ENCODE results near the gene PHLDB3.

- TF ChIP-seq, protein P1, sequence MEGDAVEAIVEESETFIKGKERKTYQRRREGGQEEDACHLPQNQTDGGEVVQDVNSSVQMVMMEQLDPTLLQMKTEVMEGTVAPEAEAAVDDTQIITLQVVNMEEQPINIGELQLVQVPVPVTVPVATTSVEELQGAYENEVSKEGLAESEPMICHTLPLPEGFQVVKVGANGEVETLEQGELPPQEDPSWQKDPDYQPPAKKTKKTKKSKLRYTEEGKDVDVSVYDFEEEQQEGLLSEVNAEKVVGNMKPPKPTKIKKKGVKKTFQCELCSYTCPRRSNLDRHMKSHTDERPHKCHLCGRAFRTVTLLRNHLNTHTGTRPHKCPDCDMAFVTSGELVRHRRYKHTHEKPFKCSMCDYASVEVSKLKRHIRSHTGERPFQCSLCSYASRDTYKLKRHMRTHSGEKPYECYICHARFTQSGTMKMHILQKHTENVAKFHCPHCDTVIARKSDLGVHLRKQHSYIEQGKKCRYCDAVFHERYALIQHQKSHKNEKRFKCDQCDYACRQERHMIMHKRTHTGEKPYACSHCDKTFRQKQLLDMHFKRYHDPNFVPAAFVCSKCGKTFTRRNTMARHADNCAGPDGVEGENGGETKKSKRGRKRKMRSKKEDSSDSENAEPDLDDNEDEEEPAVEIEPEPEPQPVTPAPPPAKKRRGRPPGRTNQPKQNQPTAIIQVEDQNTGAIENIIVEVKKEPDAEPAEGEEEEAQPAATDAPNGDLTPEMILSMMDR (conservative IDR thresholded peaks at IDR 0.05), result peak; percentile 48; the same call in 1 of the 2 replicates
- no peak for TF ChIP-seq EZH2 (IDR thresholded peaks at IDR 0.05; ENCODE audit: low read depth)
Observed at GRCh38 chr19:43534816-43535761, 30.5 kb upstream of the PHLDB3 start.
